K562 (cell line): ENCODE results near the gene CHMP1A. TPM values are rescaled to one million over a fixed set of nuclear protein-coding genes. Genes with fewer than 3 reads are reported as not detected.
A peak's percentile ranks its signal among the peaks of the same experiment; 100 is the strongest.

Experiments used
- BRD9 ChIP-seq: fragments of 450-650 bp; IDR thresholded peaks from 2 replicates; pipeline ENCODE4 v1.6.1; 2018; ENCODE audit warnings: low read depth; ENCODE audit not compliant: partially characterized antibody
- CHD1 ChIP-seq: fragments of 200-600 bp; sonication (generic); IDR thresholded peaks from one replicate; pipeline ENCODE4 v1.6.1; 2012; ENCODE audit warnings: mild to moderate bottlenecking, moderate library complexity, low read length, inconsistent platforms
- CREB3 ChIP-seq: fragments of 450-650 bp; conservative IDR thresholded peaks from 2 replicates; pipeline ENCODE4 v1.6.1; 2016; ENCODE audit warnings: missing genetic modification characterization, low read depth, mild to moderate bottlenecking, missing compliant biosample characterization, moderate library complexity
- E2F6 ChIP-seq, 2 experiments: IDR thresholded peaks; 2 replicates each; pipeline ENCODE4 v1.6.1; 2011; ENCODE audit warnings: borderline replicate concordance in 1 of 2, control low read depth in 1 of 2, low read depth in 1 of 2, low read length in 1 of 2, mild to moderate bottlenecking in 1 of 2, mixed read lengths in 1 of 2, moderate library complexity in 1 of 2; ENCODE audit not compliant: insufficient read depth in 1 of 2, insufficient read length in 1 of 2, poor library complexity in 1 of 2, severe bottlenecking in 1 of 2; ENCODE audit errors: extremely low read depth in 1 of 2
- ESRRB ChIP-seq: fragments of 250-450 bp; sonication (Bioruptor Pico); IDR thresholded peaks from 2 replicates; pipeline ENCODE4 v1.5.0; 2020; ENCODE audit warnings: mild to moderate bottlenecking, moderate library complexity, borderline replicate concordance
- FOXM1 ChIP-seq, 2 experiments: fragments of 450-650 bp in 1 of 2; sonication (generic) in 1 of 2; formaldehyde crosslinking in 1 of 2; IDR thresholded peaks; 2 replicates each; pipeline versions ENCODE4 v1.6.1 to v1.9.0; 2017 to 2022; ENCODE audit warnings: low read depth in 2 of 2, mild to moderate bottlenecking in 2 of 2, missing genetic modification reagents in 1 of 2, moderate library complexity in 1 of 2
- FOXP1 ChIP-seq: sonication (generic); formaldehyde crosslinking; IDR thresholded peaks from 2 replicates; pipeline ENCODE4 v1.8.0; 2022; ENCODE audit warnings: mild to moderate bottlenecking, missing genetic modification reagents
- GATAD2A ChIP-seq: fragments of 450-650 bp; IDR thresholded peaks from 2 replicates; pipeline ENCODE4 v1.6.1; 2017
- GTF2A2 ChIP-seq: IDR thresholded peaks from 2 replicates; pipeline ENCODE4 v1.6.1; 2016; ENCODE audit warnings: mild to moderate bottlenecking, missing genetic modification characterization, missing compliant biosample characterization
- HDAC8 ChIP-seq: fragments of 450-650 bp; IDR thresholded peaks from 2 replicates; pipeline ENCODE4 v1.6.1; 2016; ENCODE audit warnings: mild to moderate bottlenecking, missing genetic modification characterization, moderate library complexity, missing compliant biosample characterization
- HDGF ChIP-seq: fragments of 450-650 bp; IDR thresholded peaks from 2 replicates; pipeline ENCODE4 v1.6.1; 2016
- HEY1 ChIP-seq: fragments of 250-450 bp; sonication (Bioruptor Pico); IDR thresholded peaks from 2 replicates; pipeline ENCODE4 v1.5.0; 2020; ENCODE audit warnings: mild to moderate bottlenecking, moderate library complexity, borderline replicate concordance
- HNRNPLL ChIP-seq: fragments of 200-400 bp; formaldehyde crosslinking; IDR thresholded peaks from 2 replicates; pipeline ENCODE4 v1.6.1; 2017; ENCODE audit warnings: low read length, low read depth, mild to moderate bottlenecking; ENCODE audit not compliant: poor library complexity, severe bottlenecking
- MYC ChIP-seq, 2 experiments: fragments of 250-450 bp in 1 of 2; sonication (Bioruptor Pico) in 1 of 2; IDR thresholded peaks; 2 replicates each; pipeline versions ENCODE4 v1.5.1 to v1.6.1; 2012 to 2021; ENCODE audit warnings: low read depth in 2 of 2, borderline replicate concordance in 1 of 2, improper control_type of control experiment in 1 of 2, low read length in 1 of 2, mild to moderate bottlenecking in 1 of 2, moderate library complexity in 1 of 2
- RBM25 ChIP-seq: fragments of 200-400 bp; formaldehyde crosslinking; IDR thresholded peaks from 2 replicates; pipeline ENCODE4 v1.6.1; 2018; ENCODE audit warnings: low read length, low read depth, moderate library complexity; ENCODE audit not compliant: severe bottlenecking
- SPI1 ChIP-seq: IDR thresholded peaks from 2 replicates; pipeline ENCODE4 v1.6.1; 2011; ENCODE audit warnings: low read depth, low read length, control low read depth, borderline replicate concordance
- TCF7L2 ChIP-seq: fragments of 150-350 bp; IDR thresholded peaks from 2 replicates; pipeline ENCODE4 v1.6.1; 2016; ENCODE audit warnings: low read depth, mild to moderate bottlenecking, low read length, moderate library complexity
- TRIM24 ChIP-seq, 2 experiments: fragments of 450-650 bp; IDR thresholded peaks; 2 replicates each; pipeline ENCODE4 v1.6.1; 2016
- ZKSCAN1 ChIP-seq: fragments of 150-350 bp; IDR thresholded peaks from 2 replicates; pipeline ENCODE4 v1.6.1; 2016; ENCODE audit warnings: low read depth, low read length
- ZNF324 ChIP-seq: fragments of 250-450 bp; sonication (Bioruptor Pico); IDR thresholded peaks from 2 replicates; pipeline ENCODE4 v1.4.0; 2020; ENCODE audit warnings: mild to moderate bottlenecking
- ZNF511 ChIP-seq: sonication (generic); formaldehyde crosslinking; IDR thresholded peaks from 2 replicates; pipeline ENCODE4 v1.8.0; 2022; ENCODE audit warnings: mild to moderate bottlenecking, missing genetic modification reagents
- ZNF644 ChIP-seq: fragments of 200-800 bp; sonication (Bioruptor generic); IDR thresholded peaks from 2 replicates; pipeline ENCODE4 v1.6.1; 2016; ENCODE audit warnings: low read depth, missing genetic modification characterization, missing compliant biosample characterization
- ZNF830 ChIP-seq: fragments of 250-450 bp; sonication (Bioruptor Pico); IDR thresholded peaks from 2 replicates; pipeline ENCODE4 v1.5.0; 2021; ENCODE audit warnings: mild to moderate bottlenecking
- polyA plus RNA-seq, 8 experiments: library from polyadenylated mRNA; depleted of rRNA in 4 of 8; stranded (reverse) in 5 of 8; unstranded in 3 of 8; fragments of >200 nt; fragmentation: Nextera tagmentation in 2 of 8; fragmentation: Illumina TruSeq in 1 of 8; extraction: Ambion mirVana in 2 of 8; extraction: Trizol in 1 of 8; gene quantifications; 2 replicates each; pipeline versions ENCODE4 v1.2.1 to v1.2.3, GENCODE V29; 2011 to 2014; ENCODE audit warnings: inconsistent platforms in 1 of 8, missing spikeins in 1 of 8
- total RNA-seq, 7 experiments: library from RNA; depleted of rRNA in 6 of 7; stranded (reverse); fragments of >200 nt in 6 of 7; fragmentation: Illumina TruSeq in 2 of 7; extraction: Trizol in 2 of 7; gene quantifications; 2 replicates each; pipeline versions ENCODE4 v1.2.1 to v1.2.3, GENCODE V29; 2011 to 2021; ENCODE audit warnings: low replicate concordance in 1 of 7

Gene CHMP1A
- total and polyA plus RNA-seq, 9 of the 15 experiments (the other 6 are each of a cell fraction or from before 2014, with no cell fraction given): 0.83 to 79.9 (median 45.2) TPM

- TF ChIP-seq FOXM1 (IDR thresholded peaks at IDR 0.05; ENCODE audit: low read depth) (no peak), FOXM1 (CRISPR knock-in tag; IDR thresholded peaks at IDR 0.05; ENCODE audit: low read depth) (0 out of 2 replicates have a peak, but pooled peaks have one; percentile 5), ZNF324 (CRISPR knock-in tag) (no peak), GTF2A2 (tag) (no peak), ZNF511 (no peak), GATAD2A (no peak), HDAC8 (tag) (no peak), TCF7L2 (no peak), TRIM24 (IDR thresholded peaks at IDR 0.05) (no peak), SPI1 (no peak), FOXP1 (CRISPR knock-in tag) (0 out of 2 replicates have a peak, but pooled peaks have one; percentile 29), RBM25 (no peak), BRD9 (no peak), HDGF (no peak), ZNF830 (no peak), E2F6 (IDR thresholded peaks at IDR 0.05; ENCODE audit: borderline replicate concordance in 1 of 2, extremely low read depth in 1 of 2, insufficient read depth in 1 of 2, insufficient read length in 1 of 2, low read depth in 1 of 2, low read length in 1 of 2, poor library complexity in 1 of 2, severe bottlenecking in 1 of 2) (peak in 1 of 2 experiments; percentile 3), HNRNPLL (peak; percentile 37), HEY1 (CRISPR knock-in tag) (no peak), CHD1 (no peak), MYC (IDR thresholded peaks at IDR 0.05; ENCODE audit: low read depth, low read length) (peak; percentile 85), MYC (CRISPR knock-in tag; IDR thresholded peaks at IDR 0.05; ENCODE audit: borderline replicate concordance, low read depth) (no peak), ZKSCAN1 (no peak), CREB3 (tag) (no peak), ZNF644 (no peak), ESRRB (CRISPR knock-in tag) (no peak)
Measured at GRCh38 chr16:89700100-89700648, 42.7 kb upstream of the CHMP1A start (continued).
